Stimulated activated CD8-positive, alpha-beta memory T cell treated with anti-CD3 and anti-CD28 coated beads, Interleukin-7, amount 100 ng/mL, for 1 hour (primary cell): ENCODE measurements around the gene RHOF.

ENCODE experiments used
- DNase-seq, 2 donors: peaks; one replicate each; pipeline ENCODE4 v3.0.0-alpha.2; 2020; ENCODE audit warnings: low read depth in 2 of 2

RHOF gene

GRCh38 chr12:121793440-121793837 is at the start of gene RHOF:
Gene RHOF, minus strand, starts transcription at chr12:121793688. Its CDS starts 55 bp downstream, at chr12:121793633.
- DNase-seq, result no peak

GRCh38 chr12:121839993-121840761 is 46.7 kb upstream of the RHOF start:
- no peak for DNase-seq

- DNase-seq, result peak; percentile 99 to 100
These were observed 45.9 kb upstream of the RHOF start for GRCh38 chr12:121839106-121839992.

- no peak for DNase-seq
These were observed 44.6 kb upstream of the RHOF start for GRCh38 chr12:121838126-121838525.

GRCh38 chr12:121837680-121838079 is 44.2 kb upstream of the RHOF start:
- no peak for DNase-seq

GRCh38 chr12:121831571-121832245 is 38.2 kb upstream of the RHOF start:
- DNase-seq, result no peak

- no peak for DNase-seq
These were observed 37.2 kb upstream of the RHOF start for GRCh38 chr12:121830588-121831265.

GRCh38 chr12:121830134-121830533 is 36.6 kb upstream of the RHOF start:
- DNase-seq, result no peak

- no peak for DNase-seq
These were observed 35.9 kb upstream of the RHOF start for GRCh38 chr12:121829250-121829918.

GRCh38 chr12:121828826-121829225 is 35.3 kb upstream of the RHOF start:
- no peak for DNase-seq

GRCh38 chr12:121828306-121828705 is 34.8 kb upstream of the RHOF start:
- no peak for DNase-seq

GRCh38 chr12:121827351-121828099 is 34.0 kb upstream of the RHOF start:
- DNase-seq, result no peak

- DNase-seq, result no peak
These were observed 33.0 kb upstream of the RHOF start for GRCh38 chr12:121826318-121827150.

- no peak for DNase-seq
These were observed 31.6 kb upstream of the RHOF start for GRCh38 chr12:121825041-121825523.

GRCh38 chr12:121823727-121824115 is 30.2 kb upstream of the RHOF start:
- no peak for DNase-seq

- DNase-seq, result no peak
These were observed 29.7 kb upstream of the RHOF start for GRCh38 chr12:121823101-121823726.

- DNase-seq, result no peak
These were observed 29.1 kb upstream of the RHOF start for GRCh38 chr12:121822393-121823100.

GRCh38 chr12:121820056-121820455 is 26.6 kb upstream of the RHOF start:
- DNase-seq, result no peak
